Thoracic aorta (tissue), 2 donors: Measurements from ENCODE around the gene ZNF273. TPM values are rescaled to one million over a fixed set of nuclear protein-coding genes. Genes with fewer than 3 reads are reported as not detected.

Experiments used
- ATAC-seq: fragments of 150-250 bp; one replicate; pipeline ENCODE4 v1.8.0; 2017; ENCODE audit warnings: low read depth; ENCODE audit not compliant: insufficient number of reproducible peaks, low FRiP score
- DNase-seq: peaks from one replicate; pipeline ENCODE4 v3.0.0-alpha.2; 2020; ENCODE audit warnings: low spot score
- H3K27ac ChIP-seq, 2 donors: fragments of 200-600 bp; sonication (generic); 1 replicate in 1 of 2; 2 replicates in 1 of 2; pipeline ENCODE4 v1.5.1; 2016; ENCODE audit warnings: mild to moderate bottlenecking in 2 of 2, moderate library complexity in 2 of 2
- H3K27me3 ChIP-seq: fragments of 200-600 bp; sonication (generic); replicated peaks from 2 replicates; pipeline ENCODE4 v1.6.0; 2016; ENCODE audit warnings: mild to moderate bottlenecking; ENCODE audit not compliant: insufficient read depth
- H3K36me3 ChIP-seq: fragments of 200-600 bp; sonication (generic); one replicate; pipeline ENCODE4 v1.5.1; 2016
- H3K4me1 ChIP-seq, 2 donors: fragments of 200-600 bp; sonication (generic); 1 replicate in 1 of 2; 2 replicates in 1 of 2; pipeline versions ENCODE4 v1.5.1 to v1.6.0; 2016; ENCODE audit warnings: low read depth in 2 of 2, mild to moderate bottlenecking in 1 of 2; ENCODE audit not compliant: control insufficient read depth in 1 of 2
- H3K4me3 ChIP-seq: fragments of 200-600 bp; sonication (generic); 2 replicates; pipeline ENCODE4 v1.5.1; 2016; ENCODE audit warnings: mild to moderate bottlenecking
- H3K9me3 ChIP-seq: fragments of 200-600 bp; sonication (generic); 2 replicates; pipeline ENCODE4 v1.5.1; 2016
- CTCF ChIP-seq: fragments of 200-600 bp; sonication (generic); IDR thresholded peaks from one replicate; pipeline ENCODE4 v1.5.1; 2019; ENCODE audit warnings: antibody characterized with exemption
- total RNA-seq, 2 donors: library from RNA; depleted of rRNA; stranded (reverse); fragments of >200 nt; gene quantifications; one replicate each; pipeline versions ENCODE4 v1.1.0 to v1.2.3, GENCODE V29; 2016

Gene ZNF273
- total RNA-seq, 2 donors from 2014 or later: 6.6 to 9.2 TPM

GRCh38 chr7:64959072-64959747 is 56.1 kb downstream of the ZNF273 start:
- ATAC-seq: no peak
- H3K9me3 ChIP-seq: no peaks in the 10 kb centered on the region
- TF ChIP-seq CTCF: no peak

GRCh38 chr7:64965594-64965993 is 62.5 kb downstream of the ZNF273 start:
- no peak for DNase-seq
- ATAC-seq: no peak

More at GRCh38 chr7:64959072-64959747, 56.1 kb downstream of the ZNF273 start:
- Histone ChIP-seq H3K36me3 (no peaks in the 10 kb centered on the region), H3K27me3 (no peaks in the 10 kb centered on the region), H3K27ac (no peak overlapping the region), H3K4me1 (no peaks in the 10 kb centered on the region), H3K4me3 (no peak overlapping the region)
- DNase-seq: no peak

GRCh38 chr7:64978497-64979203 is 75.6 kb downstream of the ZNF273 start:
- Histone ChIP-seq H3K27me3 (no peaks in the 10 kb centered on the region), H3K9me3 (peaks cover 68% of the 10 kb centered on the region), H3K36me3 (peaks cover 31% of the 10 kb centered on the region), H3K27ac (no peak overlapping the region), H3K4me1 (no peaks in the 10 kb centered on the region), H3K4me3 (no peak overlapping the region)
- DNase-seq (no peak), ATAC-seq (no peak)
- no peak for TF ChIP-seq CTCF

More at GRCh38 chr7:64965594-64965993, 62.5 kb downstream of the ZNF273 start:
- Histone ChIP-seq H3K4me1 (no peaks in the 10 kb centered on the region), H3K4me3 (no peak overlapping the region), H3K9me3 (peaks cover 13% of the 10 kb centered on the region), H3K36me3 (no peaks in the 10 kb centered on the region), H3K27me3 (no peaks in the 10 kb centered on the region), H3K27ac (no peak overlapping the region)
- no peak for TF ChIP-seq CTCF

Other genes with a start within 250 kb of the ZNF273 start
- 1 to 10 TPM; 5.6 to 6.9 TPM for gene ZNF107, start 237.1 kb upstream of the ZNF273 start, total RNA-seq
- gene ZNF138, start 108.8 kb upstream of the ZNF273 start, total RNA-seq: 10 to 100 TPM in 1 of 2 donors, 1 to 10 TPM in 1; 7.7 to 11.0 TPM
- gene ZNF117, start 87.8 kb downstream of the ZNF273 start, total RNA-seq: 10 to 100 TPM in 1 of 2 donors, 1 to 10 TPM in 1; 9.2 to 16.9 TPM
- 10 to 100 TPM; 21.8 to 28.6 TPM for gene ERV3-1, start 103.4 kb downstream of the ZNF273 start, total RNA-seq